Bronchial epithelial cell (primary cell): ENCODE data around the gene BANK1. TPM values are rescaled to one million over a fixed set of nuclear protein-coding genes. Genes with fewer than 3 reads are reported as not detected.

Experiments used
- DNase-seq: peaks from one replicate; pipeline ENCODE4 v3.0.0-alpha.2; 2010; ENCODE audit warnings: low read depth
- FAIRE-seq: peaks from 2 replicates; lab custom pipeline; 2011; peaks lifted over from hg19 to GRCh38; lab: Jason Lieb, UNC
- H3K27me3 ChIP-seq: 2 replicates; pipeline ENCODE4 v1.5.1; 2011; ENCODE audit warnings: low read length; ENCODE audit not compliant: control insufficient read depth, insufficient read depth
- H3K36me3 ChIP-seq: 2 replicates; pipeline ENCODE4 v1.5.1; 2011; ENCODE audit warnings: low read length; ENCODE audit not compliant: control insufficient read depth, insufficient read depth
- H3K4me3 ChIP-seq: 2 replicates; pipeline ENCODE4 v1.5.1; 2011; ENCODE audit warnings: mild to moderate bottlenecking, low read depth, low read length, control low read depth
- CTCF ChIP-seq: IDR thresholded peaks from 2 replicates; pipeline ENCODE4 v1.5.1; 2011; ENCODE audit warnings: mild to moderate bottlenecking, moderate library complexity, low read length, control low read depth, inconsistent platforms; ENCODE audit not compliant: insufficient read depth, severe bottlenecking
- total RNA-seq: library from RNA; depleted of rRNA; stranded (reverse); fragments of >200 nt; gene quantifications from 2 replicates; pipeline ENCODE4 v1.2.1, GENCODE V29; 2014

The BANK1 gene, protein sequence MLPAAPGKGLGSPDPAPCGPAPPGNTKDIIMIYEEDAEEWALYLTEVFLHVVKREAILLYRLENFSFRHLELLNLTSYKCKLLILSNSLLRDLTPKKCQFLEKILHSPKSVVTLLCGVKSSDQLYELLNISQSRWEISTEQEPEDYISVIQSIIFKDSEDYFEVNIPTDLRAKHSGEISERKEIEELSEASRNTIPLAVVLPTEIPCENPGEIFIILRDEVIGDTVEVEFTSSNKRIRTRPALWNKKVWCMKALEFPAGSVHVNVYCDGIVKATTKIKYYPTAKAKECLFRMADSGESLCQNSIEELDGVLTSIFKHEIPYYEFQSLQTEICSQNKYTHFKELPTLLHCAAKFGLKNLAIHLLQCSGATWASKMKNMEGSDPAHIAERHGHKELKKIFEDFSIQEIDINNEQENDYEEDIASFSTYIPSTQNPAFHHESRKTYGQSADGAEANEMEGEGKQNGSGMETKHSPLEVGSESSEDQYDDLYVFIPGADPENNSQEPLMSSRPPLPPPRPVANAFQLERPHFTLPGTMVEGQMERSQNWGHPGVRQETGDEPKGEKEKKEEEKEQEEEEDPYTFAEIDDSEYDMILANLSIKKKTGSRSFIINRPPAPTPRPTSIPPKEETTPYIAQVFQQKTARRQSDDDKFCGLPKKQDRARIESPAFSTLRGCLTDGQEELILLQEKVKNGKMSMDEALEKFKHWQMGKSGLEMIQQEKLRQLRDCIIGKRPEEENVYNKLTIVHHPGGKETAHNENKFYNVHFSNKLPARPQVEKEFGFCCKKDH
- total RNA-seq, result 0.26 TPM in 2 replicates

DNA sequence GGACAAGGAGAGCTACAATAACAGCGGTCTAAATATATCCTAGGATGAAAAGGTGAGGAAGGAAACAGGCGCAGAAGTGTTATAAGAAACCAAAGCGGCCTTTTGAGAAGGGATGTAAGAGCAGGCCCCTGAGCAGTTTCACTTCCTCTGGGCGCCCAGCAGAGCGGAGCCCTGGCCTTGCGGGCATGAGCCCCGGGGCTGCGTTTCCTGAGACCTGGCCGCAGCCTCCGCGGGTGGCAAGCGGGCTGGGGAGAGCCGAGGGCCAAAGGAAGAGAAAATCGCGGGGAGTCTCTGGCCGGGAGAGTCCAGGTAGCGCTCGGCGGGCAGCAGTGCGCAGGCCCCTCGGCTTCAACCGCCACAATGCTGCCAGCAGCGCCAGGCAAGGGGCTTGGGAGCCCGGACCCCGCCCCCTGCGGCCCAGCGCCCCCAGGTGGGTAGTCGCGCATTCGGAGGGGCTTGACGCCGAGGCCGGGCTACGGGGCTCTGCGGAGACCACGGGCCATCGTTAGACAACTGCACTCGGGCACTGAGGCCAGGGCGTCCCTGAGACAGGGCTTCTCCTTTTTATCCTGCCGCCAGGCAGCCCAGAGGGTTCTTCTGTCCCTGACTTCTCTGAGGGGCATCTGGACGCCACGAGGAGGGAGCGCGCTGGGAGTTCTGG, at the start of gene BANK1:
TSS of gene BANK1 (plus strand) at position 210 of the 661 bp plus-strand sequence. CDS start at position 361, 151 bp downstream.
- FAIRE-seq (no peak), DNase-seq (peak; percentile 8)

GRCh38 chr4:101753721-101754120, 36.8 kb upstream of the BANK1 start:
- H3K27me3 ChIP-seq, result no peaks in the 10 kb centered on the region
- H3K4me3 ChIP-seq, result no peak overlapping the region
- DNase-seq (peak; percentile 60), FAIRE-seq (no peak)
- TF ChIP-seq CTCF, result no peak
- no peaks in the 10 kb centered on the region for H3K36me3 ChIP-seq

More for the DNA sequence above, at the start of gene BANK1:
- Histone ChIP-seq H3K27me3 (no peaks in the 10 kb centered on the region), H3K4me3 (peak within 1 kb of the TSS; percentile 48), H3K36me3 (no peaks in the 10 kb centered on the region)
- TF ChIP-seq CTCF, result peak; percentile 30

DNA sequence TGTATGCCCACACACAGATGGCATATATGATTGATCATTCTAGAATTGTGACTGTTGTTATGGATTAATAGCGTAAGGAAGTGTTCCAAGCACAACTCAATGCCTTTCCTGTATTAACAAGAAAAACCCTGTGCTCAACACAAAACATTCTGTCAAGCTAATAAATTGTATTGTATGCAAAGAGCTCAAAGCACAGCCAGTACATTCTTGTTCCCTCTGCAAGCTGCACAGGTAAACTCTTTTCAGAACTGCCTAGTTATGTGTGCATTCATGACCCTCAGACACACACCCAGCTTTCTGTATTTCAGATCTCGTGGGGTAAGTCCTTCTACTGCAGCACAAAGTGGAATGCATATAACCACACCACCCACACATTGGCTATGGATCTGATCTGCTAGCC, 34.3 kb upstream of the BANK1 start:
- FAIRE-seq, result peak; percentile 88

DNA sequence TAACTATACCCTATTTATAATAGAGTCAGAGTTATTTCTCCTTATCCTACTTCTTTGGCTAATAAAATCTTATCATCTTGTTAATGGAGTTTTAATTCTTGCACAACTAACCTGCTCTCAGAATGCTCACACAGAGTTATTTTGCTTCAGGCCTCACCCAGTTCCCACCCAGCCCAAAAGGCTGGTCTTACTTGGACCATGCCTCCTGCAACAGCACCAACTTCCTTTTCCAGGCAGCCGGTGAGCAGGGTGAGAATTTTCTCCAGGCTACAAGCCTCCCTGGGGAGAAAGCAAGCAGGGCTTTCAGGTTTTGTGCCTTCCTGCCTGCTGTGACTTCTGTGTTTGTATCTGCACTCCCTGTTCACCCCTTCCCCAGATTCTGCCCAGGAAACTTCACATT, 29.1 kb upstream of the BANK1 start:
- no peaks in the 10 kb centered on the region for H3K27me3 ChIP-seq
- no peaks in the 10 kb centered on the region for H3K36me3 ChIP-seq
- DNase-seq (no peak), FAIRE-seq (no peak)
- no peak for TF ChIP-seq CTCF
- H3K4me3 ChIP-seq, result no peak overlapping the region

More for the DNA sequence above, 34.3 kb upstream of the BANK1 start:
- Histone ChIP-seq H3K27me3 (no peaks in the 10 kb centered on the region), H3K4me3 (no peak overlapping the region), H3K36me3 (no peaks in the 10 kb centered on the region)
- TF ChIP-seq CTCF, result no peak
- no peak for DNase-seq

DNA sequence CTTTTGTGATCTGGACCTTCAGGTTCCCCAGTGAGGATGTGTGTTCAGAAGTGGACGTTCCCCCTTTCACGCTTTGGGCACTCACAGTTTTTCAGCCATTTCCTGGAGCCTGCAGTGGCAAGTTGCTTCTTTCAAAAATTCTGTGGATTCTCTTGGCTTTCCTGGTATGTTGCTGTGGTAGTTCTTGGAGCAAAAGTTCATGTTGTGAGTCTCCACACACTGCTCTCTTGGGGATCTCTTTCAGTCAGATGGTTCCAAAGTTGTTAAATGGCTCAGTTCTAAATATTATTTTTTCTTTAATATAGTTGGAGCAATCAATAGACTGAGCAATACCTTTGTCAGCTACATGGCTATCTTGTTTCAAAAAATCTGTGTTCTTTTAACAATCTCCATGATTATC, 28.5 kb upstream of the BANK1 start:
- H3K4me3 ChIP-seq, result no peak overlapping the region
- H3K36me3 ChIP-seq, result no peaks in the 10 kb centered on the region
- no peaks in the 10 kb centered on the region for H3K27me3 ChIP-seq
- no peak for DNase-seq
- FAIRE-seq, result no peak
- no peak for TF ChIP-seq CTCF
